Fibroblast of lung (primary cell): Measurements from ENCODE around the gene DAGLB. TPM values are rescaled to one million over a fixed set of nuclear protein-coding genes. Genes with fewer than 3 reads are reported as not detected.

Experiments used
- DNase-seq, 2 donors: peaks; one replicate each; pipeline versions ENCODE4 v3.0.0 to v3.0.0-alpha.2; 2010; ENCODE audit warnings: low read depth in 2 of 2
- H2AFZ ChIP-seq: 2 replicates; pipeline ENCODE4 v1.5.1; 2012; ENCODE audit warnings: low read length, control low read depth, inconsistent platforms
- H3K27ac ChIP-seq: 2 replicates; pipeline ENCODE4 v1.5.1; 2011; ENCODE audit warnings: low read length, control low read depth; ENCODE audit not compliant: insufficient read depth
- H3K27me3 ChIP-seq: 2 replicates; pipeline ENCODE4 v1.5.1; 2011; ENCODE audit warnings: mild to moderate bottlenecking, low read length; ENCODE audit not compliant: control insufficient read depth, insufficient read depth
- H3K36me3 ChIP-seq: 2 replicates; pipeline ENCODE4 v1.5.1; 2011; ENCODE audit warnings: low read length; ENCODE audit not compliant: control insufficient read depth, insufficient read depth
- H3K4me1 ChIP-seq: 2 replicates; pipeline ENCODE4 v1.5.1; 2011; ENCODE audit warnings: low read length; ENCODE audit not compliant: control insufficient read depth, insufficient read depth; ENCODE audit errors: extremely low read depth
- H3K4me2 ChIP-seq: 2 replicates; pipeline ENCODE4 v1.5.1; 2011; ENCODE audit warnings: low read length, control low read depth; ENCODE audit not compliant: insufficient read depth; ENCODE audit errors: extremely low read depth
- H3K4me3 ChIP-seq, 4 experiments: fragments of 200-600 bp in 1 of 4; sonication (generic) in 1 of 4; replicated peaks in 1 of 4; 2 replicates each; pipeline ENCODE4 v1.5.1; 2011 to 2016; ENCODE audit warnings: low read length in 4 of 4, low read depth in 3 of 4, mild to moderate bottlenecking in 3 of 4, control low read depth in 2 of 4, inconsistent platforms in 1 of 4, mixed read lengths in 1 of 4; ENCODE audit not compliant: insufficient read depth in 1 of 4; ENCODE audit errors: control extremely low read depth in 1 of 4
- H3K79me2 ChIP-seq: 2 replicates; pipeline ENCODE4 v1.5.1; 2012; ENCODE audit warnings: mild to moderate bottlenecking, low read length, inconsistent platforms; ENCODE audit not compliant: control insufficient read depth, insufficient read depth
- H3K9ac ChIP-seq: 2 replicates; pipeline ENCODE4 v1.5.1; 2011; ENCODE audit warnings: mild to moderate bottlenecking, low read length, control low read depth; ENCODE audit not compliant: insufficient read depth
- H3K9me3 ChIP-seq: 2 replicates; pipeline ENCODE4 v1.5.1; 2012; ENCODE audit warnings: low read depth, low read length; ENCODE audit not compliant: control insufficient read depth, insufficient read depth
- H4K20me1 ChIP-seq: 2 replicates; pipeline ENCODE4 v1.5.1; 2011; ENCODE audit warnings: low read length; ENCODE audit not compliant: control insufficient read depth, insufficient read depth; ENCODE audit errors: extremely low read depth
- EZH2 ChIP-seq: IDR thresholded peaks from 2 replicates; pipeline ENCODE4 v1.5.1; 2012; ENCODE audit warnings: low read length, control low read depth, mild to moderate bottlenecking; ENCODE audit errors: missing control alignments
- polyA plus RNA-seq, 2 donors: library from polyadenylated mRNA; depleted of rRNA in 1 of 2; stranded (reverse) in 1 of 2; unstranded in 1 of 2; fragments of >200 nt; gene quantifications; 2 replicates each; pipeline ENCODE4 v1.2.1, GENCODE V29; 2011 to 2012; ENCODE audit warnings: missing spikeins in 1 of 2
- total RNA-seq: library from RNA; depleted of rRNA; stranded (reverse); fragments of >200 nt; gene quantifications from 2 replicates; pipeline ENCODE4 v1.2.1, GENCODE V29; 2014
- TF ChIP-seq, protein P1 (sequence below), 2 donors: IDR thresholded peaks in 1 of 2; conservative IDR thresholded peaks in 1 of 2; 1 replicate in 1 of 2; 2 replicates in 1 of 2; pipeline ENCODE4 v1.5.1; 2011 to 2012; ENCODE audit warnings: low read length in 2 of 2, control low read depth in 1 of 2, inconsistent platforms in 1 of 2, low read depth in 1 of 2, mild to moderate bottlenecking in 1 of 2

The DAGLB gene
- total and polyA plus RNA-seq, 2 donors (not counting 1 experiment from before 2014, with no cell fraction given), result 17.3 to 22.6 TPM

DNA sequence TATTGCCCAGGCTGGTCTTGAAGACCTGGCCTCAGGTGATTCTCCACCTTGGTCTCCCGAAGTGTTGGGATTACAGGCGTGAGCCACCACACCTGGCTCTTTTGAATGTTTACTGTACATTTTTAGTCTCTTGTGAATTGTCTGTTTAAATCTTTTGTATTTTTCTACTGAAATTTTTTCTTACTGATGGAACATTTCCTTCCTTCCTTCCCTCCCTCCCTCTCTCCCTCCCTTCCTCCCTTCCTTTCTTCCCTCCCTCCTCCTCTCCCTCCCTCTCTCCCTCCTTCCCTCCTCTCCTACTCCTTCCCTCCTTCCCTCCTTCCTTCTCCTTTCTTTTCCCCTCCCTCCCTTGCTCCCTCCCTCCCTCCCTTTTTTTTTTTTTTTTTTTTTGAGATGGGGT is 58.0 kb downstream of the DAGLB start:
- no peak overlapping the region for H3K9ac ChIP-seq
- H3K4me2 ChIP-seq, result no peak overlapping the region
- no peak for DNase-seq
- peaks cover 5% of the 10 kb centered on the region for H4K20me1 ChIP-seq
- no peak overlapping the region for H3K27ac ChIP-seq
- H3K27me3 ChIP-seq, result no peaks in the 10 kb centered on the region
- H3K4me3 ChIP-seq, result no peak overlapping the region
- peaks cover 16% of the 10 kb centered on the region for H3K36me3 ChIP-seq
- H3K9me3 ChIP-seq, result no peaks in the 10 kb centered on the region
- peaks cover 93% of the 10 kb centered on the region for H3K79me2 ChIP-seq
- H3K4me1 ChIP-seq, result peaks cover 20% of the 10 kb centered on the region
- H2AFZ ChIP-seq, result no peak overlapping the region
- TF ChIP-seq, protein P1, sequence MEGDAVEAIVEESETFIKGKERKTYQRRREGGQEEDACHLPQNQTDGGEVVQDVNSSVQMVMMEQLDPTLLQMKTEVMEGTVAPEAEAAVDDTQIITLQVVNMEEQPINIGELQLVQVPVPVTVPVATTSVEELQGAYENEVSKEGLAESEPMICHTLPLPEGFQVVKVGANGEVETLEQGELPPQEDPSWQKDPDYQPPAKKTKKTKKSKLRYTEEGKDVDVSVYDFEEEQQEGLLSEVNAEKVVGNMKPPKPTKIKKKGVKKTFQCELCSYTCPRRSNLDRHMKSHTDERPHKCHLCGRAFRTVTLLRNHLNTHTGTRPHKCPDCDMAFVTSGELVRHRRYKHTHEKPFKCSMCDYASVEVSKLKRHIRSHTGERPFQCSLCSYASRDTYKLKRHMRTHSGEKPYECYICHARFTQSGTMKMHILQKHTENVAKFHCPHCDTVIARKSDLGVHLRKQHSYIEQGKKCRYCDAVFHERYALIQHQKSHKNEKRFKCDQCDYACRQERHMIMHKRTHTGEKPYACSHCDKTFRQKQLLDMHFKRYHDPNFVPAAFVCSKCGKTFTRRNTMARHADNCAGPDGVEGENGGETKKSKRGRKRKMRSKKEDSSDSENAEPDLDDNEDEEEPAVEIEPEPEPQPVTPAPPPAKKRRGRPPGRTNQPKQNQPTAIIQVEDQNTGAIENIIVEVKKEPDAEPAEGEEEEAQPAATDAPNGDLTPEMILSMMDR (conservative IDR thresholded peaks at IDR 0.05 in 1 of 2, IDR thresholded peaks at IDR 0.05 in 1 of 2; ENCODE audit: low read depth in 1 of 2, low read length in 2 of 2), result no peak
- TF ChIP-seq EZH2, result no peak

- Histone ChIP-seq H3K79me2 (peaks cover 92% of the 10 kb centered on the region), H3K36me3 (peaks cover 11% of the 10 kb centered on the region), H3K27me3 (no peaks in the 10 kb centered on the region), H3K4me2 (no peak overlapping the region), H3K4me1 (peaks cover 13% of the 10 kb centered on the region), H2AFZ (no peak overlapping the region), H3K9me3 (no peaks in the 10 kb centered on the region), H3K27ac (no peak overlapping the region), H4K20me1 (peaks cover 5% of the 10 kb centered on the region), H3K4me3 (no peak overlapping the region), H3K9ac (no peak overlapping the region)
- no peak for DNase-seq
- no peak for TF ChIP-seq EZH2
Measured at GRCh38 chr7:6387734-6388294, 59.9 kb downstream of the DAGLB start.

DNA sequence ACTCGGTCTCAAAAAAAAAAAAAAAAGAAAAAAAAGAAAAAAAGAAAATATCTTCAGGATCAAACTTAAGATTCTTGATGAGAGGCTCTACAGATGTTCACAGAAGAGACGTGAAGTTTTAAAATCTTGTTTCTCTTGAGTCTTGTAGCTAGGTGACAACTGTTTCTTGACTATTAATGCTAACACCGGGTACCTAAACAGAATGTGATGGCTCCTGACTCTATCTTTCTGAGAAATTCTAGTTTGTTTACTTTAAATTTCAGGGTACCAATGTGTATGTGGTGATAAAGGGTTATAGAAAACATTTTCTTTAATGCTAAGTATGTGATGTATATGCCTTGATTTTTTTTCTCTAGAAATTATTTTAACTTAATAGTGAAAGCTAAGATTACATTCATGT is 61.0 kb downstream of the DAGLB start:
- TF ChIP-seq EZH2, result no peak
- TF ChIP-seq, protein P1 (conservative IDR thresholded peaks at IDR 0.05 in 1 of 2, IDR thresholded peaks at IDR 0.05 in 1 of 2; ENCODE audit: low read depth in 1 of 2, low read length in 2 of 2), result no peak
- no peak for DNase-seq
- Histone ChIP-seq H3K9me3 (no peaks in the 10 kb centered on the region), H3K27ac (no peak overlapping the region), H3K27me3 (no peaks in the 10 kb centered on the region), H3K36me3 (peaks cover 11% of the 10 kb centered on the region), H3K4me1 (peaks cover 11% of the 10 kb centered on the region), H3K9ac (no peak overlapping the region), H3K4me2 (no peak overlapping the region), H4K20me1 (no peaks in the 10 kb centered on the region), H3K4me3 (no peak overlapping the region), H2AFZ (no peak overlapping the region), H3K79me2 (peaks cover 92% of the 10 kb centered on the region)
